AG04450 (cell line): Measurements from ENCODE around the gene BLVRA. TPM values are rescaled to one million over a fixed set of nuclear protein-coding genes. Genes with fewer than 3 reads are reported as not detected.

Source experiments
- CTCF ChIA-PET: fragments of 300-600, 350-600 bp; formaldehyde crosslinking; extraction: SDS; loops from one replicate; lab custom pipeline; 2022; ENCODE audit warnings: antibody characterized with exemption, inconsistent platforms; lab: Charles Lee
- POLR2A ChIA-PET: fragments of 350-600 bp; formaldehyde crosslinking; extraction: SDS; loops from one replicate; lab custom pipeline; 2021; ENCODE audit warnings: antibody characterized with exemption, inconsistent platforms; lab: Yijun Ruan, JAX
- DNase-seq: peaks from one replicate; pipeline ENCODE4 v3.0.0-alpha.2; 2011; ENCODE audit warnings: low read depth, low spot score
- H3K27ac ChIP-seq: one replicate; pipeline ENCODE4 v1.5.1; 2012; ENCODE audit warnings: low read depth, low read length, control low read depth
- H3K27me3 ChIP-seq: one replicate; pipeline ENCODE4 v1.6.0; 2012; ENCODE audit warnings: low read length; ENCODE audit not compliant: control insufficient read depth, insufficient read depth
- H3K4me3 ChIP-seq: 2 replicates; pipeline ENCODE4 v1.5.1; 2011; ENCODE audit warnings: mild to moderate bottlenecking, low read depth, low read length, control low read depth
- H3K9me3 ChIP-seq: 2 replicates; pipeline ENCODE4 v1.5.1; 2012; ENCODE audit warnings: low read length; ENCODE audit not compliant: control insufficient read depth, insufficient read depth
- CTCF ChIP-seq: IDR thresholded peaks from 2 replicates; pipeline ENCODE4 v1.5.1; 2011; ENCODE audit warnings: low read depth, low read length, control low read depth, inconsistent platforms
- polyA plus RNA-seq: library from polyadenylated mRNA; depleted of rRNA; stranded (reverse); fragments of >200 nt; gene quantifications from 2 replicates; pipeline ENCODE4 v1.2.3, GENCODE V29; 2011

The BLVRA gene
- polyA plus RNA-seq, 1 experiment, result 58.7 TPM

DNA sequence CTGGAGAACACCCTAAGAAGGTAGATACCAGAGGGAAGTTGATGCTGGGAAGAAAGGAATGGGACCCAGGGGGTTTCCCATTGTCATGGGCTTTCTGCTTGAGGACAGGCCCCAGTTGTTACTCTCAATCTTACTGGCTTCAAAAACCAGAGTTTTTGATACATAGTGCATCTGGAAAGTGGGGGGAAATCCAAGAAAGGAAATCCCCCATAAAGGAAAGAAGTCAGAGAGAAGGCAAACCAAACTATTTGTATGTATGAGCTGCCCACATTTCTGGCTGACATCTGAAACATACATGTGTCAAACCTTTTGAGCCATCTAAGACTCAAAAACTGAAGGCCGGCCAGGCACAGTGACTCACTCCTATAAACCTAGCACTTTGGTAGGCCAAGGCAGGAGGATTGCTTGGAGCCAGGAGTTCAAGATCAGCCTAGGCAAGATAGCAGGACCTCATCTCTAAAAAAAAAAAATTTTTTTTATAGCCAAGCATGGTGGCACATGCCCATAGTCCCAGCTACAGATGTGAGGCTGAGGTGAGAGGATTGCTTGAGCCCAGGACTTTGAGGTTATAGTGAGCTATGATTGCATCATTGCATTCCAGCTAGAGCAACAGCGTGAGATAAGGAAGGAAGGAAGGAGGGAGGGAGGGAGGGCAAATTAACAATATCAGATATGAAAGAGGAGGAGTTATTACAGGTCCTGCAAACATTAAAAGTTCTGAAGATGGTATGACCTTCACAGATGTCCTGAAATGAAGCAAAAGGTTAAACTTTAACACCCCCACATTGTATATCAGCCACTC, 22.5 kb upstream of the BLVRA start:
- no peak for DNase-seq

GRCh38 chr7:43737467-43738127, 20.9 kb upstream of the BLVRA start:
- Histone ChIP-seq H3K4me3 (no peak overlapping the region), H3K27ac (no peak overlapping the region), H3K9me3 (peaks cover 6% of the 10 kb centered on the region; the same call in 1 of the 2 replicates), H3K27me3 (no peaks in the 10 kb centered on the region)
- POLR2A ChIA-PET, result no interaction called here
- CTCF ChIA-PET, result interaction anchor here (1.4 to 2.3 kb wide), 3 partner anchors 102 to 155 kb away, joined by 3 to 7 read pairs (median 5); partner anchors contain the start of gene STK17A
- no peak for DNase-seq
- no peak for TF ChIP-seq CTCF

More for the DNA sequence above, 22.5 kb upstream of the BLVRA start:
- CTCF ChIA-PET, result interaction anchor here (1.2 to 2.3 kb wide), 4 partner anchors 15 to 154 kb away, joined by 3 to 7 read pairs (median 4); partner anchors contain the start of gene STK17A
- Histone ChIP-seq H3K4me3 (no peak overlapping the region), H3K27me3 (no peaks in the 10 kb centered on the region), H3K9me3 (peaks cover 6% of the 10 kb centered on the region; the same call in 1 of the 2 replicates), H3K27ac (no peak overlapping the region)
- POLR2A ChIA-PET, result no interaction called here
- no peak for TF ChIP-seq CTCF

- no peak for DNase-seq
- TF ChIP-seq CTCF, result no peak
- H3K4me3 ChIP-seq, result no peak overlapping the region
- H3K27me3 ChIP-seq, result no peaks in the 10 kb centered on the region
- ChIA-PET POLR2A (no interaction called here), CTCF (no interaction called here)
- H3K27ac ChIP-seq, result no peak overlapping the region
- no peaks in the 10 kb centered on the region for H3K9me3 ChIP-seq
Measured at GRCh38 chr7:43742692-43743091, 15.8 kb upstream of the BLVRA start.

GRCh38 chr7:43747328-43748105, 11.0 kb upstream of the BLVRA start:
- POLR2A ChIA-PET, result no interaction called here
- Histone ChIP-seq H3K27ac (no peak overlapping the region), H3K4me3 (no peak overlapping the region), H3K9me3 (peaks cover 10% of the 10 kb centered on the region; the same call in 1 of the 2 replicates), H3K27me3 (peaks cover 4% of the 10 kb centered on the region)
- no peak for TF ChIP-seq CTCF
- DNase-seq, result no peak
- CTCF ChIA-PET, result interaction anchor here (0.6 kb wide), 1 partner anchor 91 kb away, joined by 3 read pairs; no protein-coding TSS in a partner anchor
